ENCODE measurements around the gene HOXD9. TPM values are rescaled to one million over a fixed set of nuclear protein-coding genes. Genes with fewer than 3 reads are reported as not detected.

The HOXD9 gene
- total RNA-seq, 1 donor from 2014 or later = 1.5 TPM

GRCh38 chr2:176120364-176121189 is 1.9 kb upstream of the HOXD9 start:
- Mint-ChIP-seq H3K4me1 (ENCODE audit: unreplicated experiment) (peaks cover 7% of the 10 kb centered on the region), H3K27ac (no peak overlapping the region), H3K9me3 (peaks cover 6% of the 10 kb centered on the region), H3K4me3 (peak overlapping the region; percentile 34), H3K36me3 (peaks cover 9% of the 10 kb centered on the region), H3K27me3 (peaks cover 93% of the 10 kb centered on the region)
- DNase-seq (ENCODE audit: extremely low spot score, unreplicated experiment) = no peak
- TF ChIP-seq CTCF (conservative IDR thresholded peaks at IDR 0.05) = peak; percentile 24

- Mint-ChIP-seq H3K36me3 (peaks cover 9% of the 10 kb centered on the region), H3K27me3 (peaks cover 93% of the 10 kb centered on the region), H3K27ac (no peak overlapping the region), H3K9me3 (peaks cover 6% of the 10 kb centered on the region), H3K4me1 (ENCODE audit: unreplicated experiment) (peaks cover 7% of the 10 kb centered on the region), H3K4me3 (peak overlapping the region; percentile 34)
- no peak for DNase-seq (ENCODE audit: extremely low spot score, unreplicated experiment)
- no peak for TF ChIP-seq CTCF (conservative IDR thresholded peaks at IDR 0.05)
Measured at GRCh38 chr2:176121190-176122051, 1.1 kb upstream of the HOXD9 start.

GRCh38 chr2:176122052-176122682 is 352 bp upstream of the HOXD9 start:
- TF ChIP-seq CTCF (conservative IDR thresholded peaks at IDR 0.05) = peak; percentile 19
- Mint-ChIP-seq H3K4me3 (peak overlapping the region; percentile 87), H3K36me3 (peaks cover 4% of the 10 kb centered on the region), H3K4me1 (ENCODE audit: unreplicated experiment) (peaks cover 7% of the 10 kb centered on the region), H3K27ac (no peak overlapping the region), H3K9me3 (no peaks in the 10 kb centered on the region), H3K27me3 (peaks cover 93% of the 10 kb centered on the region)
- no peak for DNase-seq (ENCODE audit: extremely low spot score, unreplicated experiment)

DNA sequence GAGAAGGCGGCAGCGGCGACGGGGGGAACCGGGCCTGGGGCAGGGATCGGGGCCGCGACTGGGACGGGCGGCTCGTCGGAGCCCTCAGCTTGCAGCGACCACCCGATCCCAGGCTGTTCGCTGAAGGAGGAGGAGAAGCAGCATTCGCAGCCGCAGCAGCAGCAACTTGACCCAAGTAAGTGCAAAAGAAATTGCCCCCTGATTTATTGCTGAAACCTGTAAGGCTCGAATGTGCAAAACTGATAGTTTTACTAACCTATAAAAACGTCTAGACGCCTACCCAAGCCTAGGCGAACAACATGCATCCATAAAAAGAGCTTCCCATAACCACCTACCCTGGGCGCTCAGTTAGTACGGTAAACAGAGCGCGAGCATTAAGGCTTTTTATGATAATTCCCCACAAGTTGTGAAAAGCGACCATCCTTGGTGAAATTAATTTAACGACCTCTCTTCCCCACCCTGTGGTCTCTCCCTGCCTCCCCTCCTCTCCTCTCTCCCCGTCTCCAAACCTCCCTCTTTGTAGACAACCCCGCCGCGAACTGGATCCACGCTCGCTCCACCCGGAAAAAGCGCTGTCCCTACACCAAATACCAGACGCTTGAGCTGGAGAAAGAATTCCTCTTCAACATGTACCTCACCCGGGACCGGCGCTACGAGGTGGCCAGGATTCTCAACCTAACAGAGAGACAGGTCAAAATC is 1.0 kb downstream of the HOXD9 start:
- Mint-ChIP-seq H3K36me3 (peaks cover 4% of the 10 kb centered on the region), H3K4me1 (ENCODE audit: unreplicated experiment) (peaks cover 13% of the 10 kb centered on the region)

More for the DNA sequence above, 1.0 kb downstream of the HOXD9 start:
- H3K9me3 Mint-ChIP-seq = no peaks in the 10 kb centered on the region
- peak overlapping the region; percentile 5 for H3K27ac Mint-ChIP-seq
- no peak for TF ChIP-seq CTCF (conservative IDR thresholded peaks at IDR 0.05)
- no peak for DNase-seq (ENCODE audit: extremely low spot score, unreplicated experiment)
- H3K27me3 Mint-ChIP-seq = peaks cover 94% of the 10 kb centered on the region
- peak overlapping the region; percentile 77 for H3K4me3 Mint-ChIP-seq
